ENCODE data around the gene GUCY2F.

The GUCY2F gene

DNA sequence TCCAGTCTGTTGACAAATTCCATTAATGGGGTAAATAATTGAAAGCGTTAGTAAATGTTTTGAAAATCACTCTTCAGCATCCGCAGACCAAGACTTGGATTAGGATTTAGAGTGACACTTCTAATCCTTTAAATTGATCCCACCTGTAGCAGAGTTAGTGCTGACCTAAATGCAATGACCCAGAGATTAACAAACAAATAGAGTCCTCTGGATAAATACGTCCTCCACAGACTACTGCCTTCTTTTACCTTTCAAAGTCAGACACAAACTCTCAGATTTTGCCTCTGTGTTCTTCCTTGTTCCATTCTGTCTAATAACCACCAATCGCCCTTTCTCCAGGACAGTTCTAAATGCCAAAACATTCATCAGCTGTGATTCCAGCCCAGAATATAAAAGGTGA lies at the start of gene GUCY2F:
Gene GUCY2F, minus strand, starts transcription at position 101 of the 400 bp plus-strand sequence. CDS start 6,150 bp downstream, outside the sequence.
- H3K27me3 Mint-ChIP-seq (ENCODE audit: low read depth, poor library complexity) = no peaks in the 10 kb centered on the region
- H3K36me3 Mint-ChIP-seq (ENCODE audit: low read depth) = no peaks in the 10 kb centered on the region
- H3K9me3 Mint-ChIP-seq = no peaks in the 10 kb centered on the region
- no peak within 1 kb of the TSS for H3K4me3 Mint-ChIP-seq
- peak within 1 kb of the TSS; percentile 29 for H3K27ac Mint-ChIP-seq
- TF ChIP-seq, protein P1, sequence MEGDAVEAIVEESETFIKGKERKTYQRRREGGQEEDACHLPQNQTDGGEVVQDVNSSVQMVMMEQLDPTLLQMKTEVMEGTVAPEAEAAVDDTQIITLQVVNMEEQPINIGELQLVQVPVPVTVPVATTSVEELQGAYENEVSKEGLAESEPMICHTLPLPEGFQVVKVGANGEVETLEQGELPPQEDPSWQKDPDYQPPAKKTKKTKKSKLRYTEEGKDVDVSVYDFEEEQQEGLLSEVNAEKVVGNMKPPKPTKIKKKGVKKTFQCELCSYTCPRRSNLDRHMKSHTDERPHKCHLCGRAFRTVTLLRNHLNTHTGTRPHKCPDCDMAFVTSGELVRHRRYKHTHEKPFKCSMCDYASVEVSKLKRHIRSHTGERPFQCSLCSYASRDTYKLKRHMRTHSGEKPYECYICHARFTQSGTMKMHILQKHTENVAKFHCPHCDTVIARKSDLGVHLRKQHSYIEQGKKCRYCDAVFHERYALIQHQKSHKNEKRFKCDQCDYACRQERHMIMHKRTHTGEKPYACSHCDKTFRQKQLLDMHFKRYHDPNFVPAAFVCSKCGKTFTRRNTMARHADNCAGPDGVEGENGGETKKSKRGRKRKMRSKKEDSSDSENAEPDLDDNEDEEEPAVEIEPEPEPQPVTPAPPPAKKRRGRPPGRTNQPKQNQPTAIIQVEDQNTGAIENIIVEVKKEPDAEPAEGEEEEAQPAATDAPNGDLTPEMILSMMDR (IDR thresholded peaks at IDR 0.05) = no peak
- peaks cover 24% of the 10 kb centered on the region for H3K4me1 Mint-ChIP-seq
- no peak for DNase-seq

DNA sequence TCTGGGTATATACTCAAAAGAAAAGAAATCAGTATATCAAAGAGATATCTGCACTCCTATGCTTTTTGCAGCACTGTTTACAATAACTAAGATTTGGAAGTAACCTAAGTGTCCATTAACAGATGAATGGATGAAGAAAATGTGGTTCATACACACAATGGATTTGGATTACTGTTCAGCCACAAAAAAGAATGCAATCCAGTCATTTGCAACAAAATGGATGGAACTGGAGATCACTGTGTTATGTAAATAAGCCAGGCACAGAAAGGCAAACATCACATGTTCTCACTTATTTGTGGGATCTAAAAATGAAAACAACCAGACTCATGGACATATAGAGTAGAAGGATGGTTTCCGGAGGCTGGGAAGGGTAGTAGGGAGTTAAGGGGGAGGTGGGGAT lies 37.1 kb upstream of the GUCY2F start:
- H3K9me3 Mint-ChIP-seq = no peaks in the 10 kb centered on the region
- peaks cover 23% of the 10 kb centered on the region for H3K27me3 Mint-ChIP-seq (ENCODE audit: low read depth, poor library complexity)
- TF ChIP-seq, protein P1 (IDR thresholded peaks at IDR 0.05) = no peak
- no peaks in the 10 kb centered on the region for H3K36me3 Mint-ChIP-seq (ENCODE audit: low read depth)
- H3K4me3 Mint-ChIP-seq = no peak overlapping the region
- DNase-seq = no peak
- H3K27ac Mint-ChIP-seq = peak overlapping the region; percentile 50
- no peaks in the 10 kb centered on the region for H3K4me1 Mint-ChIP-seq

DNA sequence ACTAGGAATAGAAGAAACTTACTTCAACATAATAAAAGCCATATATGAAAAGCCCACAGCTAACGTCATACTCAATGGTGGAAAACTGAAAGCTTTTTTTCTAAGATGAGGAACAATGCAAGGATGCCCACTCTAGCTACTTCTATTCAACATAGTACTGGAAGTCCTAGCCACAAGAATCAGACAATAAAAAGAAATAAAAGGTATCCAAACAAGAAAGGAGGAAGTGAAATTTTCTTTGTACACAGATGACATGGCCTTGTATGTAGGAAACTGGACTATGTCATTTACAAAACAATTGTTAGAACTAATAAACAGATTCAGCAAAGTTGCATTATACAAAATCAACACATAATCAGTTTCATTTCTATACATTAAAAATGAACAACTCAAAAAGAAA lies 29.2 kb upstream of the GUCY2F start:
- Mint-ChIP-seq H3K4me3 (no peak overlapping the region), H3K9me3 (no peaks in the 10 kb centered on the region), H3K27me3 (ENCODE audit: low read depth, poor library complexity) (peaks cover 33% of the 10 kb centered on the region), H3K27ac (no peak overlapping the region), H3K36me3 (ENCODE audit: low read depth) (no peaks in the 10 kb centered on the region), H3K4me1 (no peaks in the 10 kb centered on the region)
- TF ChIP-seq, protein P1 (IDR thresholded peaks at IDR 0.05) = no peak
- no peak for DNase-seq

DNA sequence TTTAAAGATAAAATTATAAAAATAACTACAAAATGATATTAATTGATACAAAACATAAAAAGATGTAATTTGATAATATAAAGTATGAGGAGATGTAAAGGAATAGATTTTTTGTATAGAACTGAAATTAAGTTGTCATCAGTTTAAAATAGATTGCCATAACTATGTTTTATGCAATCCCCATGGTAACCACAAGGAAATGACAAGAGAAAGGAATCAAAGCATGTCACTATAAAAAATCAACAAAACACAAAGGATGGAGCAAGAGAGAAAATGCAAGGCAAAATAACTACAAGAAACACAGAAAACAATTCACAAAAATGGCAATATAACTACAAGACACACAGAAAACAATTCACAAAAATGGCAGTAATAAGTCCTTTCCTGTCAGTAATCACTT lies 27.0 kb upstream of the GUCY2F start:
- TF ChIP-seq, protein P1 (IDR thresholded peaks at IDR 0.05) = no peak
- no peak overlapping the region for H3K27ac Mint-ChIP-seq
- H3K27me3 Mint-ChIP-seq (ENCODE audit: low read depth, poor library complexity) = peaks cover 33% of the 10 kb centered on the region
- no peak overlapping the region for H3K4me3 Mint-ChIP-seq
- H3K9me3 Mint-ChIP-seq = no peaks in the 10 kb centered on the region
- no peak for DNase-seq
- no peaks in the 10 kb centered on the region for H3K36me3 Mint-ChIP-seq (ENCODE audit: low read depth)
- no peaks in the 10 kb centered on the region for H3K4me1 Mint-ChIP-seq

DNA sequence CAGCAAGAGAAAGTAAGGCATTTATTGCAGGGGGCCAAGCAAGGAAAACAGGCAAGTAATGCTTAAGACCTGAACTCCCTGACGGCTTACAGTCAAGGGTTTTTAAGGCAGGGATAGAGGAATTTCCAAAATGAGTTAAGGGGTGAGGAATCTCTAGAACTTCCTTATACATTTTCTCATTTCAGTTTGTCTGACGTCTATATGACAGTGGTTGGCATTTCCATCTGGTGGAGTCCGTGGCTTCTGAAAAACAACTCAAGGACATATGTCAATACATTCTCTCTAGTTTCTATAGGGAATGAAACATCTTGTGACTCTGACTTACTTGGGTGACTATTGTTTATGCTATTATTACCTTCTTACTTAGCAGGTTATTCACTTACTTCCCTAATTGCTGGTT lies 19.3 kb upstream of the GUCY2F start:
- no peak overlapping the region for H3K4me3 Mint-ChIP-seq
- H3K27me3 Mint-ChIP-seq (ENCODE audit: low read depth, poor library complexity) = peaks cover 21% of the 10 kb centered on the region
- H3K27ac Mint-ChIP-seq = no peak overlapping the region
- no peaks in the 10 kb centered on the region for H3K36me3 Mint-ChIP-seq (ENCODE audit: low read depth)
- TF ChIP-seq, protein P1 (IDR thresholded peaks at IDR 0.05) = no peak
- no peaks in the 10 kb centered on the region for H3K9me3 Mint-ChIP-seq
- no peaks in the 10 kb centered on the region for H3K4me1 Mint-ChIP-seq
- DNase-seq = no peak

DNA sequence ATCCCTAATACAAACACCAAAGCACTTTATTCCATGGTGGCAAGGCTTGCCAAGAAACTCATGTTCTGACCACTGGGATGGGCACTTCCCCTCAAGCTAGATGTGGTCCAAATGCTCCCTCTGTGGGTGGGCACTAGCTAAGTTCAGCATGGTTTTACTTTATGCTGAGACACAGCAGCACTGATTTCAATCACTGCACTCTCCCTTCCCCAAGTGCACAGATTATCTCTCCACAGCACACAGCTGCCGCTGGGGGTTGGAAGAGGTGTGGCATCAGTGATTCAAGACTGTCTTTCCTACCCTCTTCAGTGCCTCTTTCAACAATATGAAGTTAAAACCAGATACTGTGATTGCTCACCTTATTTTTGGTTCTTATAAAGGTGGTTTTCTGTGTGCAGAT lies 16.5 kb upstream of the GUCY2F start:
- TF ChIP-seq, protein P1 (IDR thresholded peaks at IDR 0.05) = no peak
- Mint-ChIP-seq H3K27me3 (ENCODE audit: low read depth, poor library complexity) (peaks cover 21% of the 10 kb centered on the region), H3K27ac (no peak overlapping the region), H3K36me3 (ENCODE audit: low read depth) (no peaks in the 10 kb centered on the region), H3K4me3 (no peak overlapping the region), H3K9me3 (no peaks in the 10 kb centered on the region), H3K4me1 (no peaks in the 10 kb centered on the region)
- no peak for DNase-seq
